ENCODE results near the gene LRRC14B. TPM values are rescaled to one million over a fixed set of nuclear protein-coding genes. Genes with fewer than 3 reads are reported as not detected.

The LRRC14B gene
- 10 to 100 TPM in 11 of 12 donors, not detected in 1; 10.9 to 43.0 (median 22.5) TPM for polyA plus RNA-seq (ENCODE audit: insufficient read length in 12 of 12)
- long read RNA-seq, donor 1: 0 reads
- long read RNA-seq, donor 2, transcript LRRC14B-201 (2 exons, 1,573 nt): major isoform, 14 of 14 reads
- long read RNA-seq, donor 2, partial matches to known transcripts: 0 of 14 reads
- long read RNA-seq, donor 2, other reads (novel, unspliced or antisense): 0 of 14 reads
- long read RNA-seq, donor 3, partial matches to known transcripts: 0 of 4 reads
- long read RNA-seq, donor 3, other reads (novel, unspliced or antisense): 0 of 4 reads
- long read RNA-seq, donor 4, transcript LRRC14B-201 (2 exons, 1,573 nt): major isoform, 6 of 6 reads
- long read RNA-seq, donor 4, partial matches to known transcripts: 0 of 6 reads
- long read RNA-seq, donor 4, other reads (novel, unspliced or antisense): 0 of 6 reads
- long read RNA-seq, donor 5, transcript LRRC14B-201 (2 exons, 1,573 nt): major isoform, 29 of 29 reads
- long read RNA-seq, donor 5, partial matches to known transcripts: 0 of 29 reads
- long read RNA-seq, donor 5, other reads (novel, unspliced or antisense): 0 of 29 reads
- long read RNA-seq, donor 6, transcript LRRC14B-201 (2 exons, 1,573 nt): major isoform, 7 of 7 reads
- long read RNA-seq, donor 6, partial matches to known transcripts: 0 of 7 reads
- long read RNA-seq, donor 6, other reads (novel, unspliced or antisense): 0 of 7 reads
- long read RNA-seq, donor 7, transcript LRRC14B-201 (2 exons, 1,573 nt): major isoform, 7 of 7 reads
- long read RNA-seq, donor 7, partial matches to known transcripts: 0 of 7 reads
- long read RNA-seq, donor 7, other reads (novel, unspliced or antisense): 0 of 7 reads
- long read RNA-seq, donor 8, transcript LRRC14B-201 (2 exons, 1,573 nt): major isoform, 14 of 14 reads
- long read RNA-seq, donor 8, partial matches to known transcripts: 0 of 14 reads
- long read RNA-seq, donor 8, other reads (novel, unspliced or antisense): 0 of 14 reads
- long read RNA-seq, donor 9, partial matches to known transcripts: 0 of 3 reads
- long read RNA-seq, donor 9, other reads (novel, unspliced or antisense): 0 of 3 reads
- long read RNA-seq, donor 10, transcript LRRC14B-201 (2 exons, 1,573 nt): major isoform, 22 of 22 reads
- long read RNA-seq, donor 10, partial matches to known transcripts: 0 of 22 reads
- long read RNA-seq, donor 10, other reads (novel, unspliced or antisense): 0 of 22 reads
- long read RNA-seq, donor 11, transcript LRRC14B-201 (2 exons, 1,573 nt): major isoform, 12 of 12 reads
- long read RNA-seq, donor 11, partial matches to known transcripts: 0 of 12 reads
- long read RNA-seq, donor 11, other reads (novel, unspliced or antisense): 0 of 12 reads

GRCh38 chr5:191036-191948 is at the start of gene LRRC14B:
LRRC14B (plus strand) TSS chr5:191495; CDS start chr5:191539, 44 bp downstream.
- peak; percentile 39 for DNase-seq

- no peak for DNase-seq
Measured at GRCh38 chr5:141761-142160, 49.5 kb upstream of the LRRC14B start.

GRCh38 chr5:142246-142810 is 49.0 kb upstream of the LRRC14B start:
- DNase-seq: no peak

- DNase-seq: no peak
Measured at GRCh38 chr5:143041-143440, 48.3 kb upstream of the LRRC14B start.

GRCh38 chr5:144941-145340 is 46.4 kb upstream of the LRRC14B start:
- no peak for DNase-seq

GRCh38 chr5:145585-146323 is 45.5 kb upstream of the LRRC14B start:
- DNase-seq: no peak

GRCh38 chr5:147751-148150 is 43.5 kb upstream of the LRRC14B start:
- DNase-seq: no peak

- DNase-seq: no peak
Measured at GRCh38 chr5:149745-150485, 41.4 kb upstream of the LRRC14B start.

- DNase-seq: no peak
Measured at GRCh38 chr5:150746-151145, 40.5 kb upstream of the LRRC14B start.

GRCh38 chr5:152077-152476 is 39.2 kb upstream of the LRRC14B start:
- no peak for DNase-seq

GRCh38 chr5:153256-153655 is 38.0 kb upstream of the LRRC14B start:
- DNase-seq: no peak

GRCh38 chr5:154236-154635 is 37.1 kb upstream of the LRRC14B start:
- DNase-seq: no peak

- no peak for DNase-seq
Measured at GRCh38 chr5:154826-155225, 36.5 kb upstream of the LRRC14B start.

- no peak for DNase-seq
Measured at GRCh38 chr5:155651-156410, 35.5 kb upstream of the LRRC14B start.

GRCh38 chr5:156411-157072 is 34.8 kb upstream of the LRRC14B start:
- no peak for DNase-seq

- no peak for DNase-seq
Measured at GRCh38 chr5:157126-157715, 34.1 kb upstream of the LRRC14B start.

- no peak for DNase-seq
Measured at GRCh38 chr5:157801-158200, 33.5 kb upstream of the LRRC14B start.

All from muscle of arm (tissue), 14 donors.